ENCODE data around the gene NOP14.
"Not testable (repeated sequence)": the region's sequence is repeated elsewhere in the genome, so short reads cannot be mapped to it uniquely, and the experiment has no call there.

The NOP14 gene

DNA sequence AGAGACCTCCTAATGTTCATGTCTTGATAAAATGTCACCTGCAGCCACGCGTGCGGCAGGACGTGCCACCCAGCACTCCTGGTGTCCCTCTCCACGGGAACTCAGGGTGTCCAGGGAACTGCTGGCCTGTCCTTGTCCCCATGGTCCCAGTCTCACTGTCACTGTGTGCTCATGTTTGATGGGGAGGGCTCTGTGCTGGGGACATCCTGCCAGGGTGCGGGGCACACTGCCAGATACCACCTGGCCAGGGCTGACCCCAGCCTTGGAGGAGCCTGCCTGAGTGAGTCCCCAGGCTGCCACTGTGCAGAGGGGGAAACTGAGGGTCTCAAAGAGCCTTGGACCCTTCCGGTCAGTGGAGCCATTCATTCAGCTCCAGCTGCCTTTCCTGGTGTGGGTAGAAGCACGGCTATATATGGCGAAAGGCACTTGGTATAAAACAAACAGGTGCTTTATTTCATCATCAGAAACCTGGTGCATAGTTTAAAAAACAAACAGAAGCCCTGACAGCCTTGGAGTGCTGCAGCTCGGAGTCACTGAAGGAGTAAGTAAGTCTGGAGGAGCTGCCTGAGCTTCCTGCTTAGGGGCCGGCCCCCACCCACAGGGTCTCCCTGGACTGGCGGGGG, 33.0 kb downstream of the NOP14 start:
- DNase-seq: no peak

GRCh38 chr4:2929469-2929868, 33.7 kb downstream of the NOP14 start:
- DNase-seq: no peak

DNA sequence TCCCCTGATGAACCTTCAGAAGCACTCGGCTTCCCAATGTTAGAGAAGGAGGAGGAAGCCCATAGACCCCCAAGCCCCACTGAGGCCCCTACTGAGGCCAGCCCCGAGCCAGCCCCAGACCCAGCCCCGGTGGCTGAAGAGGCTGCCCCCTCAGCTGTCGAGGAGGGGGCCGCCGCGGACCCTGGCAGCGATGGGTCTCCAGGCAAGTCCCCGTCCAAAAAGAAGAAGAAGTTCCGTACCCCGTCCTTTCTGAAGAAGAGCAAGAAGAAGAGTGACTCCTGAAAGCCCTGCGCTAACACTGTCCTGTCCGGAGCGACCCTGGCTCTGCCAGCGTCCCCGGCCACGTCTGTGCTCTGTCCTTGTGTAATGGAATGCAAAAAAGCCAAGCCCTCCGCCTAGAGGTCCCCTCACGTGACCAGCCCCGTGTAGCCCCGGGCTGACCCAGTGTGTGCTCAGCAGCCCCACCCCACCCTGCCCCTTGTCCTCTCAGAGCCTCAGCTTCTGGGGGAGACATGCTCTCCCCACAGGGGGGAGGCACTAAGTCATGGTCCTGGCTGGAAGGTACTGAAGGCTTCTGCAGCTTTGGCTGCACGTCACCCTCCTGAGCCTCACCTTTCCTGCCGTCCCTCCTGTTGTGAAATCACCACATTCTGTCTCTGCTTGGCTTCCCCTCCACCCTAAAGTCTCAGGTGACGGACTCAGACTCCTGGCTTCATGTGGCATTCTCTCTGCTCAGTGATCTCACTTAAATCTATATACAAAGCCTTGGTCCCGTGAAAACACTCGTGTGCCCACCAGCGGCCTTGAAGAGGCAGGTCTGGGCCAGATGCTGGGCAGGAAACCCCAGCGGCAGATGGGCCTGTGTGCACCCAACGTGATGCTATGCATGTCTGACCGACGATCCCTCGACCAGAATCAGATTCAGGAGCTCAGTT, 34.7 kb downstream of the NOP14 start:
- no peak for DNase-seq

DNA sequence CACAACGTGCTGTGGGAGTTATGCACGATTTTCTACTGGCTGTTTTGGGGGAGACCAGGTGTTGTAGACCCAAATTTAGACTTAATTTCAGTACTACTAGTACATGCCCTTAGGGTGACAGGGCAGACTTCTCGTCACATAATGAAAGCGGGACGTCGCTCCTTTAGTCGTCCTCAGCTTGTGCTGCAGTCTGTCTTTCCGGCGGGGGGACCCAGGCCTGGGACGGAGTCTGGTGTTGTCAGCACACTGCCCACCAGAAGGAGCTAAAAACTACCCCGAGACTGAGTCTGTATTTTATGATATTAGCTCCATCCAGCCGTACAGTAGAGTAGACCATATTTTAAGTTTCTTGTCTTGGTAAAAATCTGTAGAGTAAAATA, 35.5 kb downstream of the NOP14 start:
- DNase-seq: no peak

DNA sequence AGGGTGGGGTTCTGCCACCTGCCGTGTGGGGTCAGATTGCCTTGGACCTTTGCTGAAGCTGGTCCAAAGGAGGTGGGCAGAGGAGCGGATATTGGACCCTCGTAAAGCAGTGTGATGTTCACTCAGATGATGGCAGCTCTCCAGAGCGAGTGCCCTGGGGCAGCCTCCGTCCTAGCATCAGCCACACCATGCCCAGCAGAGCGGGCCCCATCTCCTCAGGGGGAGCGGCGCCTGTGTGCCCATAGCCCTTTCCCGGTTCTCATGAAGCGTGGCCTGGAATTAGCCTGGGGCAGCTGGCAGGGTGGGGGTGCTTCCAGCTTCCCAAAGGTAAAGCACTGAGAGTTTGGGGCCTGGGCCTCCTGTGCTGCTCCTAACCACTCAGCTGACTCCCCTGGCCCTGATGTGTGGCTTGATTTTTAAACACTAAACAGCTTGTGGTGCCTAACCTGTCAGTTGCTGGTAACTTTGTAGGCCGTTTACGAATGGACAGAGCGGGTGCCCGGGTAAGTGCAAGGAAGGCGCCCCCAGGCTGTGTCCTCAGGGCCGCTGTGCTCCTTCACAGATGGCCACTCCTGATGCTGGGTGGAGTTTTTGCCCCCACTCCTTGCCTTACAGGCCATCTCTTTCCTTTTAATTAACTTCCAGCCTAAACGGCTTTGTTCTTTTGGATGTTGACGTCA, 36.0 kb downstream of the NOP14 start:
- no peak for DNase-seq

- no peak for DNase-seq
Measured at GRCh38 chr4:2925931-2926860, 37.0 kb downstream of the NOP14 start.

DNA sequence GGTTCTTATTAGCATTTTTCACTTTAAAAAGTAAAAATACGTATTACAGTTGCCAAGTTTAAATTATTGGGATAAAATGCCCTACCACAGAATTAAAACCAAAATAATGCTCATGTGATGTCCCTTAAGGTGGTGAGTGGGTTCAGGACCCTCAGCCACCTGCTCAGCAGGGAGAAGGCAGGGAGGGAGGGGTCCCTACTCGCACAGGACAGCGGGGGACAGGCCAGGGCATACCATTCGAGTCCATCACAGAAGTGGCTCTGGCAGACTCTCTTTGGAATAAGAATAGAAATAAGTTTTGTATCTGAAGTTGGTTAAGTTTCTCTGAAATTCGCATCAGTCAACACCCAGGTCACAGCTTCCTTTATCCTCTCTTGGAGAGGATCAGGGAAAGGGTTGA, 37.7 kb downstream of the NOP14 start:
- no peak for DNase-seq

DNA sequence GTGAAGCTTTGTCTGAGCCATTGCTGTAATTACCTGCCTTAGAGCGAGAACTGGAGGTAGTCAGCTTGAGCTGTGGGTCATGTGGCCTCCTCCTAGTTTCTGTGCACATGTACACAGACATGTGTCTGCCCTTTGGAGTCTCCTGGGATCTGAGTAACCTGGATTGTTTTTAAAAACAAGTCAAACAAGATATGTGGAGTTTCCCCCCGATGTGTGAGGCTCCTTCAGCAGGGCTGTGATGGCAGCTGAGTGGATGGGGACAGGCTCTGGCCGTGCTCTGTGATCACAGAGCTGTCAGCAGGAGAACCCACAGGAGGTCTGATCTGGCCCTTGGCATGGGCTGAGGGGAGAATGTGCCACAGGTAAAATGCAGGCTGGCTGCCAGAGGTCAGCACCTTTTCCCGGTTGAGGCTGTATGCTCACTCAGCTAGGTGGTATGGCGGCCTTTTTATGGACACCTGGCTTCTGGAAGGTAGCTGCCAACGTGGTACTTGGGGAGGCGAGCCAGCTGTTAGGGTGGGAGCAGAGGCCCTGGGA, 38.4 kb downstream of the NOP14 start:
- DNase-seq: peak; percentile 63

DNA sequence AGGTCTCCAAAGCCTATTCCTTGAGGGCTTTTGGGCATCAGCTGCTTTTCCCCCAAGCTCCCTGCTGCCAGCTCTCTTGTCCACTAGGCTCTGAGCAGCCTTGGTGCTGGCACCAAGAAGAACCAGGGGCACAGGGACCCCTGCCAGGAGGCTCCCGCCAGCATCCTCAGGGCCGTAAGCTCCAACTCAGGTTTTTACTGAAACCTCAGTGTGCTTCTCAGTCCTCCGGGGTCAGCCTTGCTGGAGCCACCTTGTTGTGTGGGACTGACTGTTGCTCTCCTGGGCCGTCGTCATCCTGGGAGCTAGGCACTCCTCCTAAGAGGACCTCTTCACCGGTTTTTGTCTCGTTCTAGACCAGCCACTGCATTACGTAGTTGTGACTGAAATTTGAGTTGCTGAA, 38.9 kb downstream of the NOP14 start:
- DNase-seq: no peak

DNA sequence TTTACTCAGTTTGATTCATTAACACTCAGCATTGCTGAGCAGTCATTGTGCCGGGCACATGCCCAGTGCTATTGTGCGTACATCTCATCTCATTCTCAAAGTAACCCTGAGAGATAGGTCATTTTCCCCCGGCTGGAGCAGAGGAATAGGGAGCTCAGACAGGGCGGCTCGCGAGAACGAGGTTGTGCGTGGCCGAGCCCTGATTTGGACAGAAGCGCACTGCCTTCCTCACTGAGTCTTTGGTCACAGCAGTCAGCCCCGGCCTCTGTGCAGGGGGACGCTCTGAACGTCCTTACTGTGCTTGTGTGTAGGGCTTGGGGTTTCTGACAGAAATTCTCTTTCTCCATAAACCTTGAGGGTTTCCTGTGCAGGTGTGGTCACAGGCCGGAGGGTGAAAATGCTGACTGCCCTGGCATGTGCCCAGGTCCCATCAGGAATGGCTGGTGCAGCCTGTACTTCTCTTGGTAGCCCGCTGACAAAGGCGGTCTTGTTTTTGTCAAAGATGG, 39.5 kb downstream of the NOP14 start:
- DNase-seq: no peak

DNA sequence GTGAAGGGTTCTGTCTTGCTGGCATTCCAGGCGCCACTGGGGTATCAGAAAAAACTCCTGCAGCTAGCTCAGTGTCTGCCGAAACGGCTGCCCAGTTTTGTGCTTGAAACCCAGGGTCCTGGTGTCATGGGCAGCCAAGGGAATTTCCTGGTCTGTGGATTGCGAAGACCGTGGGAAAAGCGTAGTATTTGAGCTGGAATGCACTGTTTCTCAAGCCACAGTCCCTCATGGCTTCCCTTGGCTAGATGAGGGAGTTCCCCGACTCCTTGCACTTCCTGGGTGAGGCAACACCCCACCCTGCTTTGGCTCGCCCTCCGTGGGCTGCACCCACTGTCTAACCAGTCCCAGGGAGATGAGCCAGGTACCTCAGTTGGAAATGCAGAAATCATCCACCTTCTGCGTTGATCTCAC, 40.1 kb downstream of the NOP14 start:
- DNase-seq: no peak

- DNase-seq: peak; percentile 52
Measured at GRCh38 chr4:2922453-2923101, 40.6 kb downstream of the NOP14 start.

GRCh38 chr4:2918714-2919113, 44.5 kb downstream of the NOP14 start:
- not testable (repeated sequence) for DNase-seq

GRCh38 chr4:2918300-2918699, 44.9 kb downstream of the NOP14 start:
- not testable (repeated sequence) for DNase-seq

DNA sequence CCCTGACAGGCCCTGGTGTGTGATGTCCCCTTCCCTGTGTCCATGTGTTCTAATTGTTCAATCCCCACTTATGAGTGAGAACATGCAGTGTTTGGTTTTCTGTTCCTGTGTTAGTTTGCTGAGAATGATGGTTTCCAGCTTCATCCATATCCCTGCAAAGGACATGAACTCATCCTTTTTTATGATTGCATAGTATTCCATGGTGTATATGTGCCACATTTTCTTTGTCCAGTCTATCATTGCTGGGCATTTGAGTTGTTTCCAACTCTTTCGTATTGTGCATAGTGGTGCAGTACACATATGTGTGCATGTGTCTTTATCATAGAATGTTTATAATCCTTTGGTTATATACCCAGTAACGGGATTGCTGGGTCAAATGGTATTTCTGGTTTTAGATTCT, 46.5 kb downstream of the NOP14 start:
- DNase-seq: not testable (repeated sequence)

DNA sequence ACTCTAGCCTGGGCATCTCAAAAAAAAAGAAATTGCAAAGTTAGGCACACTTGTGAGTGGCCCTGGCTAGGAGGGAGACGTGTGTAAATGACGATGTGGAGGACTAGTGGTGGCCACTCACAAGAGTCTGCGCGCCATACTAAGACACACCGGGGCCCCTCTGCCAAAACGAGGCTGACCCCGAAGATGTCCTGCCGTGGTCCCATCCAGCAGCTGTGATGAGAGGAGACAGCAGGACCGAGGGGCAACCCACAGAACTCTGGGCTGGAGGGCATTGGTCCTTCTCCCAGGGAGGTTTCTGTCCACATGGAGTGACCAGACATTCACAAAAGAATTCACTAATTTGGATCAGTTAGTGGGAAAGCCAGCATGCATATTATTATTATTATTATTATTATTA, 47.4 kb downstream of the NOP14 start:
- DNase-seq: no peak

- DNase-seq: no peak
Measured at GRCh38 chr4:2914256-2915126, 48.7 kb downstream of the NOP14 start.

DNA sequence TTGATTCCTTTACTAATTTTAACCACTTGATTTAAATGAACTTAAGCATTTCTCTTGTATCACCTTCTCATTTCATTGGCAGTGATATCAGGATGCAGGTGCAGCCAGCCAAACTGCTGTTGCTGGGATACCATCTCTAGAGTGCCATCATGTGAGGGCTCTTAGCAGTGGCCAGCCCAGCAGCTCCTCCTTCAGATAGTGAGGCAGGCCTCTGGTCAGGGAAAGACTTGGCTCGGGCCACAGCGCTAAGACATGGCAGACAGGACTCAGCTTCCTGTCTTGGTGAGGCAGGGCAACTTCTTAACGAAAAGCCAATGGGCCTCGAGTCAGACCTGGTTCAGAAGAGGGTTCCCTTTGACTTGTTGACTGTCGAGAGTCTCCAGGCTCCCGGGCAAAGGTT, 50.0 kb downstream of the NOP14 start:
- no peak for DNase-seq

- DNase-seq: no peak
Measured at GRCh38 chr4:2911868-2912267, 51.3 kb downstream of the NOP14 start.

DNA sequence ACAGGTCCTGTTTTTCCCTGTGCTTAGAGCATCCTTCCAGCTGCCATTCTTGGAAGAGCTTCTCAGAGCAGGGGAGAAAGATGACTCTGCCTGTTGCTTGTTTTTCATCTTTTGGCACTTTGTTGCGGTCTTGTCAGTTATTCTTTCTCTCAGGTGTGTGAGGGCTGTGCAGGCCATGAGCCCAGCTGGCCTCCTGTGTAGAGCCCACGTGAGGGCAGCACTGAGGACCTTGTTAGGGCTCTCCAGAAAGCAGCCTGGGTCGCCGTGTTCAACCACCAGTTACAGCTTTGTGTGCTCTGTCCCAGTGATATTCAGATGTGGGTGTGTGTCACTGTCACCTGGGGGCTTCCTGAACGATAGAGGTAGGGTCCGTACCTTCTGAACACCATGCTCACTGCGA, 52.8 kb downstream of the NOP14 start:
- no peak for DNase-seq

DNA sequence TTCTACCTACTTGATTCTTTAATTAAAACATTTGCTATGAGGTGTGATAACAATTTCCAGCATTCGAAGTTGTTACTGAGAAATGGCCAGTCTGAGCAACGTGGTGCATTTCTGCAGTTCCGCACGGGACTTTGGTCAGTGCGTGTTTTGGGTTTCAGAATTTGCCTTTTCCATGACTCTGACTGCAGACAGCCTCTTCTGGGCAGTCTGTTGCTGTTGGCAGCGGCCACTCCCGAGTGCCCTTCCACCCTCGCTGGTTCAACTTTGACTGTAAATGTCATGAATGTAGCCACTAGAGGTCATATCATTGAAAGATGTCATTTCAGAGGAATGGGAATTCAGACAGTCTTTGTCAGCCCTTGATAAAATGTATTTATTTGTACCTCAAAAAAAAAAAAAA, 53.6 kb downstream of the NOP14 start:
- no peak for DNase-seq
